GM12878 (cell line): ENCODE data around the gene PRAC2. TPM values are rescaled to one million over a fixed set of nuclear protein-coding genes. Genes with fewer than 3 reads are reported as not detected.

Source experiments
- ATAC-seq: fragments of 200-7000 bp; cut with Tn5 transposase; 3 replicates; pipeline ENCODE4 v1.9.1; 2020; ENCODE audit warnings: mild to moderate bottlenecking, moderate library complexity
- BruUV-seq: library from RNA; stranded (reverse); fragments of 400-500 nt; replicated peaks from 2 replicates; lab custom pipeline; 2021; lab: Mats Ljungman, UMichigan
- CTCF ChIA-PET: fragments of 300-600 bp; sonication (Branson Sonifier 250); formaldehyde crosslinking; extraction: SDS; loops from one replicate; lab custom pipeline; 2021; ENCODE audit warnings: inconsistent platforms; lab: Yijun Ruan, JAX
- POLR2A ChIA-PET: fragments of 350-600 bp; formaldehyde crosslinking; extraction: SDS; loops from one replicate; lab custom pipeline; 2021; ENCODE audit warnings: inconsistent platforms; lab: Charles Lee
- RAD21 ChIA-PET: fragments of 300-600 bp; sonication (Branson Sonifier 250); formaldehyde crosslinking; loops from one replicate; lab custom pipeline; 2023; ENCODE audit warnings: antibody characterized with exemption; ENCODE audit not compliant: unreplicated experiment; lab: Charles Lee
- SMC1A ChIA-PET: fragments of 300-600 bp; sonication (Branson Sonifier 250); formaldehyde crosslinking; loops from one replicate; lab custom pipeline; 2023; ENCODE audit not compliant: unreplicated experiment, uncharacterized antibody; lab: Charles Lee
- DNase-seq: peaks from one replicate; pipeline ENCODE4 v3.0.0-alpha.2; 2011; ENCODE audit warnings: low read depth, low spot score
- FAIRE-seq: peaks from 3 replicates; lab custom pipeline; 2011; peaks lifted over from hg19 to GRCh38; lab: Jason Lieb, UNC
- H2AFZ ChIP-seq: 2 replicates; pipeline ENCODE4 v1.6.0; 2011; ENCODE audit warnings: low read depth, low read length, control low read depth; ENCODE audit not compliant: control insufficient read depth
- H3K27ac ChIP-seq: 2 replicates; pipeline ENCODE4 v1.5.1; 2011; ENCODE audit warnings: control low read depth; ENCODE audit not compliant: control insufficient read depth, insufficient read depth
- H3K27me3 ChIP-seq, 2 experiments: replicated peaks in 1 of 2; 2 replicates each; pipeline versions ENCODE4 v1.6.0 to v1.6.1; 2011; ENCODE audit warnings: low read length in 1 of 2; ENCODE audit not compliant: control insufficient read depth in 2 of 2, insufficient read depth in 2 of 2
- H3K36me3 ChIP-seq, 2 experiments: 2 replicates each; pipeline ENCODE4 v1.5.1; 2011; ENCODE audit warnings: low read length in 1 of 2; ENCODE audit not compliant: control insufficient read depth in 2 of 2, insufficient read depth in 2 of 2
- H3K4me1 ChIP-seq: 2 replicates; pipeline ENCODE4 v1.6.1; 2011; ENCODE audit warnings: mild to moderate bottlenecking, low read length, moderate library complexity, mixed read lengths; ENCODE audit not compliant: control insufficient read depth, insufficient read depth
- H3K4me2 ChIP-seq: 2 replicates; pipeline ENCODE4 v1.6.0; 2011; ENCODE audit warnings: control low read depth; ENCODE audit not compliant: control insufficient read depth, insufficient read depth
- H3K4me3 ChIP-seq: fragments of 200-600 bp; sonication (generic); 2 replicates; pipeline ENCODE4 v1.5.1; 2016
- H3K79me2 ChIP-seq: 2 replicates; pipeline ENCODE4 v1.6.0; 2011; ENCODE audit warnings: low read length; ENCODE audit not compliant: control insufficient read depth, insufficient read depth
- H3K9ac ChIP-seq: 2 replicates; pipeline ENCODE4 v1.8.0; 2011; ENCODE audit warnings: low read length, control low read depth, mixed read lengths; ENCODE audit not compliant: control insufficient read depth, insufficient read depth
- H3K9me3 ChIP-seq: replicated peaks from 3 replicates; pipeline ENCODE4 v1.5.1; 2011; ENCODE audit warnings: mild to moderate bottlenecking, low read length; ENCODE audit not compliant: control insufficient read depth, insufficient read depth
- H4K20me1 ChIP-seq: 2 replicates; pipeline ENCODE4 v1.6.0; 2011; ENCODE audit not compliant: control insufficient read depth, insufficient read depth
- MTA3 ChIP-seq: IDR thresholded peaks from 2 replicates; pipeline ENCODE4 v1.6.1; 2012; ENCODE audit warnings: low read length, inconsistent platforms, borderline replicate concordance
- SUZ12 ChIP-seq: fragments of 200-600 bp; sonication (generic); IDR thresholded peaks from one replicate; pipeline ENCODE4 v1.6.1; 2018; ENCODE audit warnings: antibody characterized with exemption, mild to moderate bottlenecking; ENCODE audit not compliant: unreplicated experiment
- WGBS: methylation state at CpG from one replicate; pipeline ENCODE4 v1.1.6; 2016; ENCODE audit warnings: low lambda C conversion rate; ENCODE audit not compliant: insufficient replicate concordance, insufficient coverage; ENCODE audit errors: missing lambda C conversion rate; 5-methylcytosine and 5-hydroxymethylcytosine counted together
- in situ Hi-C: fragments of 300-500 bp; cut with MboI; formaldehyde crosslinking; loops from 9 replicates; pipeline ENCODE4 v1.14.3; 2018; ENCODE audit warnings: mixed read lengths
- intact Hi-C: fragments of 100-400 bp; cut with micrococcal nuclease; formaldehyde crosslinking; loops from one replicate; pipeline ENCODE4 v1.14.2; 2022; ENCODE audit not compliant: unreplicated experiment
- polyA plus RNA-seq, 11 experiments: library from polyadenylated mRNA; depleted of rRNA in 4 of 11; unstranded in 6 of 11; stranded (reverse) in 5 of 11; fragments of >200 nt; fragmentation: Nextera tagmentation in 4 of 11; fragmentation: Illumina TruSeq in 1 of 11; extraction: Ambion mirVana in 4 of 11; extraction: Trizol in 1 of 11; gene quantifications; 1 replicate in 1 of 11; 2 replicates in 10 of 11; pipeline versions ENCODE4 v1.2.1 to v1.2.3, GENCODE V29; 2011 to 2016; ENCODE audit warnings: inconsistent platforms in 2 of 11, missing spikeins in 2 of 11, low read depth in 1 of 11
- total RNA-seq, 4 experiments: library from RNA; depleted of rRNA in 3 of 4; stranded (reverse); fragments of >200 nt in 3 of 4; fragmentation: Illumina TruSeq in 1 of 4; extraction: Trizol in 1 of 4; gene quantifications; 2 replicates each; pipeline versions ENCODE4 v1.2.1 to v1.2.3, GENCODE V29; 2013 to 2021

The PRAC2 gene
- total and polyA plus RNA-seq, 10 of the 15 experiments (the other 5 are each of a cell fraction or from before 2014, with no cell fraction given) = 0.31 TPM; not detected in 9

- ATAC-seq = no peak
- Histone ChIP-seq H4K20me1 (no peaks in the 10 kb centered on the region), H3K79me2 (no peaks in the 10 kb centered on the region), H3K27ac (no peak overlapping the region), H3K9ac (no peak overlapping the region), H3K4me3 (no peak overlapping the region), H3K4me1 (no peaks in the 10 kb centered on the region), H3K27me3 (peaks cover 19 to 58% of the 10 kb centered on the region in 2 experiments), H3K36me3 (no peaks in the 10 kb centered on the region), H2AFZ (no peak overlapping the region), H3K9me3 (no peaks in the 10 kb centered on the region; the same call in 2 of the 3 replicates), H3K4me2 (no peak overlapping the region)
- POLR2A ChIA-PET = no interaction called here
- FAIRE-seq = no peak
- in situ Hi-C loops = no loop called here
- CTCF ChIA-PET = interaction anchor here (0.5 kb wide), 1 partner anchor 1798 kb away, joined by 3 read pairs; no protein-coding TSS in a partner anchor
- SMC1A ChIA-PET = interaction anchor here (1.2 kb wide), 1 partner anchor 131 kb away, joined by 3 read pairs; no protein-coding TSS in a partner anchor
- BruUV-seq = no TSS peak
- RAD21 ChIA-PET = interaction anchor here (1.6 kb wide), 1 partner anchor 131 kb away, joined by 3 read pairs; no protein-coding TSS in a partner anchor
- intact Hi-C loops = no loop called here
- TF ChIP-seq SUZ12 (peak; percentile 67), MTA3 (no peak)
- 25% methylated on average over 42 of the region's 53 CpGs for WGBS
- DNase-seq = no peak
These were observed 24.7 kb downstream of the PRAC2 start for GRCh38 chr17:48747445-48748363.
